Stimulated activated CD4-positive, alpha-beta T cell treated with anti-CD3 and anti-CD28 coated beads, Interleukin-4, amount 100 ng/mL, for 48 hours (primary cell): Measurements from ENCODE around the gene RNF113B.

Source experiments
- DNase-seq, 2 donors: peaks; one replicate each; pipeline ENCODE4 v3.0.0-alpha.2; 2020; ENCODE audit warnings: low read depth in 2 of 2

The RNF113B gene

GRCh38 chr13:98176777-98177608, at the start of gene RNF113B:
Gene RNF113B, minus strand, starts transcription at chr13:98177269. Its CDS starts 33 bp downstream, at chr13:98177236.
- DNase-seq: no peak

- no peak for DNase-seq
Measured at GRCh38 chr13:98226496-98226895, 49.4 kb upstream of the RNF113B start.

- DNase-seq: no peak
Measured at GRCh38 chr13:98225036-98225940, 48.2 kb upstream of the RNF113B start.

GRCh38 chr13:98224557-98224956, 47.5 kb upstream of the RNF113B start:
- DNase-seq: no peak

- DNase-seq: no peak
Measured at GRCh38 chr13:98223741-98224140, 46.7 kb upstream of the RNF113B start.

- no peak for DNase-seq
Measured at GRCh38 chr13:98222816-98223215, 45.7 kb upstream of the RNF113B start.

GRCh38 chr13:98222081-98222554, 45.0 kb upstream of the RNF113B start:
- no peak for DNase-seq

GRCh38 chr13:98221234-98221633, 44.2 kb upstream of the RNF113B start:
- DNase-seq: no peak

- DNase-seq: no peak
Measured at GRCh38 chr13:98220271-98220791, 43.3 kb upstream of the RNF113B start.

GRCh38 chr13:98219685-98220084, 42.6 kb upstream of the RNF113B start:
- no peak for DNase-seq

- DNase-seq: no peak
Measured at GRCh38 chr13:98217597-98217996, 40.5 kb upstream of the RNF113B start.

- no peak for DNase-seq
Measured at GRCh38 chr13:98216711-98217285, 39.7 kb upstream of the RNF113B start.

- no peak for DNase-seq
Measured at GRCh38 chr13:98216135-98216565, 39.1 kb upstream of the RNF113B start.

- DNase-seq: no peak
Measured at GRCh38 chr13:98215508-98215907, 38.4 kb upstream of the RNF113B start.

- DNase-seq: no peak
Measured at GRCh38 chr13:98214707-98215106, 37.6 kb upstream of the RNF113B start.

GRCh38 chr13:98214008-98214643, 37.1 kb upstream of the RNF113B start:
- no peak for DNase-seq

- no peak for DNase-seq
Measured at GRCh38 chr13:98213354-98213753, 36.3 kb upstream of the RNF113B start.

GRCh38 chr13:98212763-98213162, 35.7 kb upstream of the RNF113B start:
- no peak for DNase-seq

- no peak for DNase-seq
Measured at GRCh38 chr13:98208606-98209005, 31.5 kb upstream of the RNF113B start.

- no peak for DNase-seq
Measured at GRCh38 chr13:98207416-98207815, 30.3 kb upstream of the RNF113B start.

GRCh38 chr13:98206946-98207345, 29.9 kb upstream of the RNF113B start:
- no peak for DNase-seq
